Kidney (tissue), 14 donors: ENCODE measurements around the gene TLE3. TPM values are rescaled to one million over a fixed set of nuclear protein-coding genes. Genes with fewer than 3 reads are reported as not detected.

Source experiments
- DNase-seq, 5 donors: peaks; one replicate each; pipeline ENCODE4 v3.0.0-alpha.2; 2013 to 2020
- FAIRE-seq: peaks from 2 replicates; lab custom pipeline; 2012; peaks lifted over from hg19 to GRCh38; lab: Jason Lieb, UNC
- H3K27ac ChIP-seq, 2 donors: one replicate each; pipeline ENCODE4 v1.7.0; 2013; ENCODE audit warnings: low read depth in 2 of 2, low read length in 2 of 2, inconsistent platforms in 1 of 2
- H3K27me3 ChIP-seq: one replicate; pipeline ENCODE4 v1.7.1; 2013; ENCODE audit warnings: low read length, inconsistent platforms; ENCODE audit not compliant: control insufficient read depth, insufficient read depth
- H3K36me3 ChIP-seq, 3 donors: one replicate each; pipeline versions ENCODE4 v1.7.0 to v1.7.1; 2013; ENCODE audit warnings: low read length in 3 of 3, control low read depth in 1 of 3, inconsistent platforms in 1 of 3; ENCODE audit not compliant: insufficient read depth in 3 of 3, control insufficient read depth in 2 of 3
- H3K4me1 ChIP-seq, 3 donors: one replicate each; pipeline versions ENCODE4 v1.7.0 to v1.7.1; 2013; ENCODE audit warnings: low read length in 3 of 3, inconsistent platforms in 1 of 3, low read depth in 1 of 3; ENCODE audit not compliant: control insufficient read depth in 2 of 3, insufficient read depth in 2 of 3
- H3K4me3 ChIP-seq, 3 donors: one replicate each; pipeline versions ENCODE4 v1.7.0 to v1.8.1; 2013; ENCODE audit warnings: low read length in 3 of 3, control low read depth in 1 of 3, inconsistent platforms in 1 of 3
- H3K9ac ChIP-seq, 3 donors: one replicate each; pipeline versions ENCODE4 v1.7.0 to v1.7.1; 2013; ENCODE audit warnings: low read length in 3 of 3, control low read depth in 1 of 3, inconsistent platforms in 1 of 3
- H3K9me3 ChIP-seq, 3 donors: one replicate each; pipeline versions ENCODE4 v1.7.0 to v1.7.1; 2013; ENCODE audit warnings: low read length in 3 of 3, control low read depth in 1 of 3, inconsistent platforms in 1 of 3; ENCODE audit not compliant: control insufficient read depth in 2 of 3, insufficient read depth in 1 of 3
- intact Hi-C: fragments of 100-400 bp; cut with DNase I; formaldehyde crosslinking; loops from one replicate; pipeline ENCODE4 v1.11.1; 2022
- polyA plus RNA-seq: library from polyadenylated mRNA; stranded (reverse); fragments of 350-450 nt; fragmentation: Illumina TruSeq; extraction: RNeasy Lipid Tissue Mini Kit (QIAGEN cat#74804); gene quantifications from one replicate; pipeline ENCODE4 v1.2.3, GENCODE V29; 2014; ENCODE audit warnings: low read depth, low replicate concordance; ENCODE audit not compliant: insufficient read depth
- total RNA-seq: library from RNA; stranded (reverse); fragmentation: NEBNext Ultra II Directional; extraction: Animal tissue kit (Norgen Biotek cat#: 25700); gene quantifications from one replicate; pipeline ENCODE4 v1.2.1, GENCODE V29; 2021
- TF ChIP-seq, protein P1 (sequence below): IDR thresholded peaks from 3 replicates; pipeline ENCODE4 v1.5.1; 2012; ENCODE audit warnings: mild to moderate bottlenecking, moderate library complexity, borderline replicate concordance; ENCODE audit not compliant: insufficient read depth; ENCODE audit errors: extremely low read depth
- donor health status: control.
- donor health status: control.
- donor health status: control.
- donor health status: control.
- donor health status: control.
- donor health status: DM: yes; HTN: yes; CAD: no.
- donor health status: Normal renal cell carcinoma (clear cell type).

The TLE3 gene
- total and polyA plus RNA-seq, 2 donors from 2014 or later = 10.3 to 71.7 TPM

DNA sequence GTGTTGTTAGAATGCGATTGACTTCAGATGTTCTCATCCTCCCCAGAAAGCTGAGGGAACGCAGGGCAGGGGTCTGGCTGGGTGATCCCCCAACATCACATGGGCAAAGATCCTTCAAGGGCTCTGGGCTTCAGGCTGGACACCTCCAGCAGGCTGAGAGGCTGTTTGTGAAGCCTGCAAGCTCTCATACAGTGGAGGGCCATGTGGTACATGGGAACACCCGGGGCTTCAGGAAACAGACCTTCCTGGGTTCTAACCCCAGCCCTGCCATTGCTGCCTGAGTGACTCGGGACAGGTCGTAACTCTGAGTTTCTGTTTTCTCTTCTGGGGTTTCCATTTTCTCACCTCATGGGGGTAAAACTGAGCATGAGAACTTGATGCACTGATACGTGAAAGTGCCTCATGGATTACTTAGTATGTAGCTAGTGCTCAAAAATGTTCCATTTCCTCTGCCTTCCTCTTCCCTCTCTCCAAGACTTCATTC is 81.2 kb downstream of the TLE3 start:
- DNase-seq (peak in 1 of 5 donors; percentile 12), FAIRE-seq (no peak)
- Histone ChIP-seq H3K9me3 (no peaks in the 10 kb centered on the region), H3K27me3 (no peaks in the 10 kb centered on the region), H3K4me1 (no peaks in the 10 kb centered on the region), H3K9ac (no peak overlapping the region), H3K27ac (no peak overlapping the region), H3K36me3 (no peaks in the 10 kb centered on the region), H3K4me3 (no peak overlapping the region)
- TF ChIP-seq, protein P1, sequence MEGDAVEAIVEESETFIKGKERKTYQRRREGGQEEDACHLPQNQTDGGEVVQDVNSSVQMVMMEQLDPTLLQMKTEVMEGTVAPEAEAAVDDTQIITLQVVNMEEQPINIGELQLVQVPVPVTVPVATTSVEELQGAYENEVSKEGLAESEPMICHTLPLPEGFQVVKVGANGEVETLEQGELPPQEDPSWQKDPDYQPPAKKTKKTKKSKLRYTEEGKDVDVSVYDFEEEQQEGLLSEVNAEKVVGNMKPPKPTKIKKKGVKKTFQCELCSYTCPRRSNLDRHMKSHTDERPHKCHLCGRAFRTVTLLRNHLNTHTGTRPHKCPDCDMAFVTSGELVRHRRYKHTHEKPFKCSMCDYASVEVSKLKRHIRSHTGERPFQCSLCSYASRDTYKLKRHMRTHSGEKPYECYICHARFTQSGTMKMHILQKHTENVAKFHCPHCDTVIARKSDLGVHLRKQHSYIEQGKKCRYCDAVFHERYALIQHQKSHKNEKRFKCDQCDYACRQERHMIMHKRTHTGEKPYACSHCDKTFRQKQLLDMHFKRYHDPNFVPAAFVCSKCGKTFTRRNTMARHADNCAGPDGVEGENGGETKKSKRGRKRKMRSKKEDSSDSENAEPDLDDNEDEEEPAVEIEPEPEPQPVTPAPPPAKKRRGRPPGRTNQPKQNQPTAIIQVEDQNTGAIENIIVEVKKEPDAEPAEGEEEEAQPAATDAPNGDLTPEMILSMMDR = no peak
- intact Hi-C loops = no loop called here

DNA sequence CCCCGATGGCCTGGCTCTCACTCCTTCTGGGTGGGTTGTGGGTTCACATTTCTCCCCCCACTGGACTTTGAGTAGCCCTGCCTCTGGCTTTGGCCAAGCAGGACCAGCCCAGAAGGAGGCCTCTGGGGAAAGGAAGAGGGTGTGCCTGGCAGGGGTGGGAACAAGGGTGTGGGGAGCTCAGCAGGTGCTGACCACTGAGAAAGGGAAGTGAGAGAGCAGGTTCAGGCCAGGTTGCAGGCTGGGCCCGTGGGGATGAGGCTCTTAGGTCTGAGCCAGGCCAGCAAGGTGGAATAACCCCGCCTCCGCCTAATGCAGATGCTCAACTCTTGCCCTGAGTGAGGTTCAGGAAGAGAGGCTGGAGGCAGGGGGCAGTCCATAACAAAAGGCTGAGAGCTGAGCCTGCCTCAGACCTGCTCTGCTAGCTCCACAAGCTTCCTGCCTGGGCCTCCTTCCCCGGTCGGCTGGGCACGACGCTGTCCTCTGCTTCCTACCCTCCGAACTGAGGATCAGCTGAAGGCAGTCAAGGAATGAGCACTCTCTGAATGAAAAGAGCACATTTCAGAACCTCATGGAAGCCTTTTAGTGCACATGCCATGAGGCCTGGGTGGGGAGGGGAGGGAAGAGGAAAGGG is 82.7 kb downstream of the TLE3 start:
- intact Hi-C loops = no loop called here
- no peaks in the 10 kb centered on the region for H3K27me3 ChIP-seq
- no peak for FAIRE-seq
- DNase-seq = peak in 4 of 5 donors; percentile 39 to 67 (median 51)
- TF ChIP-seq, protein P1 = no peak
- no peaks in the 10 kb centered on the region for H3K36me3 ChIP-seq
- no peaks in the 10 kb centered on the region for H3K4me1 ChIP-seq
- no peak overlapping the region for H3K27ac ChIP-seq
- no peak overlapping the region for H3K4me3 ChIP-seq
- no peaks in the 10 kb centered on the region for H3K9me3 ChIP-seq
- H3K9ac ChIP-seq = no peak overlapping the region

DNA sequence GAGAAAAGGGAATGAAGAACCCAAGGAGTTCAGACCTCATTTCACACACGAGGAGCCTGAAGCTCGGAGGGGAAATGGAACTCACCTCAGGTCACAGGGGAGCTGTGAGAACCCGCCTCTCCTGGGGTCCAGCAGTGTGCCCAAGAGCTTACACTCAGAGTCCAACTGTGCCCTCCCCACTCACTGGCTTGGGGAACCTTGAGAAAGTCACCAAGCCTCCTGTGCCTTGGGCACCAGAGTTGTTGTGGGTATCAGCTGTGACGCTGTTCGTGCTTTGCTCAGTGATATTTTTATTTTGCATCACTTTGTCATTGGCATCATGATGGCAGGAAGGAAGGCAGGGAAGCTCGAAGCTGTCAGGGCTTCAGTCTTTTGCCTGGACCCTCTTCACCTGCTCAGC is 83.4 kb downstream of the TLE3 start:
- H3K9ac ChIP-seq = no peak overlapping the region
- H3K36me3 ChIP-seq = no peaks in the 10 kb centered on the region
- no peak overlapping the region for H3K4me3 ChIP-seq
- DNase-seq = peak in 1 of 5 donors; percentile 26
- TF ChIP-seq, protein P1 = no peak
- H3K27me3 ChIP-seq = no peaks in the 10 kb centered on the region
- H3K27ac ChIP-seq = no peak overlapping the region
- H3K4me1 ChIP-seq = no peaks in the 10 kb centered on the region
- no peak for FAIRE-seq
- intact Hi-C loops = no loop called here
- no peaks in the 10 kb centered on the region for H3K9me3 ChIP-seq
